T-helper 17 cell (primary cell): ENCODE results near the gene PLCB1. TPM values are rescaled to one million over a fixed set of nuclear protein-coding genes. Genes with fewer than 3 reads are reported as not detected.
"Not testable (repeated sequence)": the region's sequence is repeated elsewhere in the genome, so short reads cannot be mapped to it uniquely, and the experiment has no call there.

ENCODE experiments used
- ATAC-seq: fragments of 150-1000 bp; cut with Tn5 transposase; 2 replicates; pipeline ENCODE4 v1.10.0; 2021; ENCODE audit warnings: mild to moderate bottlenecking, moderate library complexity
- DNase-seq, 3 donors: peaks; one replicate each; pipeline versions ENCODE4 v3.0.0 to v3.0.0-alpha.2; 2020 to 2021
- H3K9me3 ChIP-seq: one replicate; pipeline ENCODE4 v1.7.0; 2013; ENCODE audit warnings: low read length, mild to moderate bottlenecking; ENCODE audit not compliant: control insufficient read depth, poor library complexity, severe bottlenecking
- H3K27ac Mint-ChIP-seq: one replicate; pipeline ENCODE4 v1.8.0; 2022; ENCODE audit warnings: mild to moderate bottlenecking, moderate library complexity, mixed read lengths
- H3K27me3 Mint-ChIP-seq: one replicate; pipeline ENCODE4 v1.8.0; 2022; ENCODE audit warnings: mixed read lengths
- H3K36me3 Mint-ChIP-seq: one replicate; pipeline ENCODE4 v1.8.0; 2022; ENCODE audit warnings: low read depth, mixed read lengths
- H3K4me1 Mint-ChIP-seq: one replicate; pipeline ENCODE4 v1.8.0; 2022; ENCODE audit warnings: mild to moderate bottlenecking, mixed read lengths
- H3K4me3 Mint-ChIP-seq: one replicate; pipeline ENCODE4 v1.8.0; 2022; ENCODE audit warnings: mild to moderate bottlenecking, moderate library complexity, mixed read lengths
- total RNA-seq, 4 donors: library from RNA in 2 of 4; stranded (reverse) in 2 of 4; gene quantifications; one replicate each; pipeline ENCODE4 v1.2.3 and lab custom pipeline; 2022 to 2026

The PLCB1 gene
- total RNA-seq, 2 donors from 2014 or later, result 19.1 to 23.1 TPM

DNA sequence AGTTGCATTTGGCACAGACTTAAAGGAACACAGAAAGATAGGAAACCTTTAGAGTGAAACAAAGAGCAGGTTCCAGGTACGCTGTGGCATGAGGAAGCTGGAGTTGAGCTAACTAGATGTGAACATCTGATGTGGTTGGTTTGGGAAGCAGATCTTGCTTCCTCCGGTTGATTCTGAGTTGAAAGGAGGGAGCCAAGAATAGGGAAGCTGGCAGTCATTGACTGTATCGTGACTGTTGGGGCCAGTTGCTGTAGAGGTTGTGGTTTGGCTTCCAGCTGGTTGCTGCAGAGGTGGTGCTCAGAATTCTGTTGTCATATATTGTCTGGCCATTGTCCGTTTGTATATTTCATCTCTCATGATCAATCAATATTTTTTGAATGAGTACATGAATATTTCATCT, 325.9 kb downstream of the PLCB1 start:
- DNase-seq (no peak), ATAC-seq (no peak)
- H3K27ac Mint-ChIP-seq, result no peak overlapping the region
- no peaks in the 10 kb centered on the region for H3K4me1 Mint-ChIP-seq
- H3K27me3 Mint-ChIP-seq, result no peaks in the 10 kb centered on the region
- H3K4me3 Mint-ChIP-seq, result no peak overlapping the region
- no peaks in the 10 kb centered on the region for H3K9me3 ChIP-seq
- H3K36me3 Mint-ChIP-seq, result no peaks in the 10 kb centered on the region

DNA sequence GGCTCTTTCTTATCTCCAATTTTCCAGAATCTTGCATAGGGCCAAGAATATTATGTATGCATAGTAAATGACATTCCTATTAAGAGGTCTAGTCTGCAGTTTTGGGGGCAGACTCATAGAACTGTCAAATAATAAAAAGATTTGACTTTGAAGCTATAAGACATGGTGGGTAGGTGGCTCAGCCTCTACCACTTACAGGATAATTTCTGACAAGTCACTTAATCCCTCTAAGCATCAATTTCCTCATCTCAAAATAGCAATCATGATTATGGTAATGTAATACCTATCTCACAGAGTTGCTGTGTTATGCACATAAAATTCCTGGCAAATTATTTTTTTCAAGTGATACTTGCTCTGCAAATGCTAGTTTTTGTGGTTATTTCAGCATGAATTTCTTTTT, 329.1 kb downstream of the PLCB1 start:
- no peaks in the 10 kb centered on the region for H3K36me3 Mint-ChIP-seq
- no peak for DNase-seq
- no peaks in the 10 kb centered on the region for H3K9me3 ChIP-seq
- no peaks in the 10 kb centered on the region for H3K4me1 Mint-ChIP-seq
- H3K4me3 Mint-ChIP-seq, result no peak overlapping the region
- no peak overlapping the region for H3K27ac Mint-ChIP-seq
- no peak for ATAC-seq
- no peaks in the 10 kb centered on the region for H3K27me3 Mint-ChIP-seq

DNA sequence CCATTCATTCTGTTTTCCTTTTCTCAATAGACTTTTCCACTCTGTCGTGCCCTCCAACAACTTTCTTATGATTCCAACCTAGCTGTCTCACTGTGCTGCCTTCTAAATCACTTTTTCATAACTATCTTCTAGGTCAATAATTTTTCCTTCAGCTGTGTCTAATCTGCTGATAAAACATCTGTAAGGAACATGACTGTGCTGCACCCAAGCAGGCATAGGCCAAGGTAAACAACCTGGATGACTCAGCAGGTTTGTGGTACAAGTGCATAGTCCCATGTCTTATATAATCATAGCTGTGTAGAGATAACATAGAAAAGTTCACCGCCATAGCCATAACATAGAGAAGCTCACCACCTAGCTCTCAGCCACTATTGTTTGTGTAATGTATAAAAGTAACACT, 332.3 kb downstream of the PLCB1 start:
- no peaks in the 10 kb centered on the region for H3K9me3 ChIP-seq
- DNase-seq (no peak), ATAC-seq (no peak)
- no peaks in the 10 kb centered on the region for H3K36me3 Mint-ChIP-seq
- no peak overlapping the region for H3K4me3 Mint-ChIP-seq
- H3K4me1 Mint-ChIP-seq, result no peaks in the 10 kb centered on the region
- no peaks in the 10 kb centered on the region for H3K27me3 Mint-ChIP-seq
- H3K27ac Mint-ChIP-seq, result no peak overlapping the region

DNA sequence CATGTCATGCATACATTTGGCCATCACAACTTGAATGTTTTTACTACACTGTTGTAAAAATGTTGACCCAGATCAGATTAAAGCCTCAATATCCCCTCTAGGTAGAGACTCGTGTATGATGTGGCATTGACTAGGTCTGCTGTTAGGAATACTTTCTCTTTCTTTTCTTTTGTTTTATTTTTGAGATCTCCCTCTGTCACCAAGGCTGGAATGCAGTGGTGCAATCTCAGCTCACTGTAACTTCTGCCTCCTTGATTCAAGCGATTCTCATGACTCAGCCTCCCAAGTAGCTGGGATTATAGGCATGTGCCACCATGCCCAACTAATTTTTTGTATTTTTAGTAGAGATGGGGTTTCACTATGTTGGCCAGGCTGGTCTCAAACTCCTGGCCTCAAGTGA, 334.7 kb downstream of the PLCB1 start:
- not testable (repeated sequence) for H3K4me3 Mint-ChIP-seq, H3K36me3 Mint-ChIP-seq, H3K9me3 ChIP-seq, ATAC-seq, H3K27ac Mint-ChIP-seq, DNase-seq, H3K27me3 Mint-ChIP-seq, H3K4me1 Mint-ChIP-seq

DNA sequence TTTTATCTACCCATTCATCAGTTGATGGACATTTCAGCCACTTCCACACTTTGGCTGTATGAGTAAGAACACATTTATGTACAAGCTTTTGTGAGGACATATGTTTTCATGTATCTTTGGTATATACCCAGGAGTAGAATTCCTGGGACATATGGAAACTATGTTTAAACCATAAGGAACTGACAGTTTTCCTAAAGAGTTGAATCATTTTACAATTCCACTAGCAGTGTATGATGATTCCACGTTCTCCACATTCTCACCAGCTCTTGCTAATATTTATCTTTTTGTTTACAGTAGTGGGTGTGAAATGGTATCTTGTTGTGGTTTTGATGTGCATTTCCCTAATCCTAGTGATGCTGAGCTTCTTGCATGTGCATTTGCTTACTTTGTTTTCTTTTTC, 338.1 kb downstream of the PLCB1 start:
- Mint-ChIP-seq H3K4me1 (peaks cover 2% of the 10 kb centered on the region), H3K4me3 (no peak overlapping the region), H3K27me3 (no peaks in the 10 kb centered on the region), H3K36me3 (no peaks in the 10 kb centered on the region), H3K27ac (no peak overlapping the region)
- ATAC-seq (no peak), DNase-seq (no peak)
- H3K9me3 ChIP-seq, result no peaks in the 10 kb centered on the region

DNA sequence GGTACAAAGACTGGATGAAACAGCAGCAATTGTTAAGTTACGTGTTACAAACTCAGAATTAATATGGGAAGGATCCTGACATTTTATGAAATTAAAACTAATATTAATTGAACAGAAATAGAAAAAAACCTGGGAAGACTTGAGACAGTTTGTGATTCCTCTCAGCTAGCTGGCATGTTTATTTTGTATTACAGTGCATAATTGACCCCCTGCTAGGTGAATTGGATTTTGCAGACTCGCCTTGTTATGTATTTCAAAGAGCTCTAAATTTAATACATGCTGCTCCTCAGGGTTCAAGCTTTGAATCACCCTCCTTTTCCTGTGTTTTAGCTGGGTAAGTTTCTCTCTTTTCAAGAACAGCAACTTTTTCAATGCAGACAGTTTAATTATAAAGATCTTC, 339.4 kb downstream of the PLCB1 start:
- DNase-seq (no peak), ATAC-seq (no peak)
- Mint-ChIP-seq H3K36me3 (no peaks in the 10 kb centered on the region), H3K27ac (no peak overlapping the region), H3K4me1 (peaks cover 2% of the 10 kb centered on the region), H3K27me3 (no peaks in the 10 kb centered on the region), H3K4me3 (no peak overlapping the region)
- no peaks in the 10 kb centered on the region for H3K9me3 ChIP-seq

DNA sequence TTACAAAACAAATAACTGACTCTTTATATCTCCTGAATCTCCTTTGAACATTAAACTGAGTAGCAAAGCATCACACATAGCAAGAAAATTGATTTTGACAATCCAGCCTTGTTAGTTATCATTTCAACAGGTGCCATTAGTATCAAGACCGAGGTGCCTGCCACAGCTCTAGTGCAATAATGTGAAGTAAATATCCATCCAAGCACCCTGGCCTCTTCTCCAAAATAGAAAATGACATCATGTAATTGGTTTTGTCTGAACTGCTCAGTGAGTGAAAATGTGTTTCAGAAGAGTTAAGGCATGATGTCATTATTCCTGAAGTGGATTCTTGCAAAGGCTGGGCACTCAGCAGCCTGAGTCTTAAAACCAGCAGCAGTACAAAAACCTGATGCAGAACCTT, 341.4 kb downstream of the PLCB1 start:
- H3K27ac Mint-ChIP-seq, result no peak overlapping the region
- H3K9me3 ChIP-seq, result no peaks in the 10 kb centered on the region
- ATAC-seq, result no peak
- no peak for DNase-seq
- no peak overlapping the region for H3K4me3 Mint-ChIP-seq
- H3K27me3 Mint-ChIP-seq, result no peaks in the 10 kb centered on the region
- no peaks in the 10 kb centered on the region for H3K36me3 Mint-ChIP-seq
- H3K4me1 Mint-ChIP-seq, result peaks cover 2% of the 10 kb centered on the region

DNA sequence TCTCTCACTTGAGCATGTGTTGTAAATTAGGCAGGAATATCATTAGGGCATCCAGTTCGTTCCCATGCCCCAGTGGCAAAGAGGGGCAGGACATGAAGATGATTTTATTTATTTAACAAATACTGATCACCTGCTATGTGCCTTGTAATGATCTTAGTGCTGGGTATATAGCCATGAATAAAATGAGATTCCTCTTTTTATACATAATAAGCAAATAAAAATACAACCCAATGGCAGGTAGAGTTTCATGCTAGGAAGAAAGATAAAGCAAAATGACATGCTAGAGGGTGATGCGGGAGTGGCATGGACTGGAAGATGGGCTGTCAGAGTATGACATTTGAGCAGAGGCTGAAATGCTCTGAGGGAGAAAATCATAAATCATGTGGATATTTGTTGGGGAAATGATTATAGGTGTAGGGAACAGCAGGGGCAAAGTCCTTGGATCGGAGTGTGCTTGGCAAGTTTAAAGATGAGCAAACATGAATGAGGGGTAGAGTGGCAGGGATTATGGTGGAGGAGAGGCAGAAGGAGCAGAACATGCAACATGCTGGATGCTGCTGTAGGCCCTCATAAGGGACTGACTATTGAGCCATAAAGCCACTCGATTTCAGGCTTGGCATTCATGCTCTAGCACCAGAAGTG, 342.1 kb downstream of the PLCB1 start:
- Mint-ChIP-seq H3K4me1 (peaks cover 2% of the 10 kb centered on the region), H3K36me3 (no peaks in the 10 kb centered on the region), H3K4me3 (no peak overlapping the region), H3K27me3 (no peaks in the 10 kb centered on the region), H3K27ac (no peak overlapping the region)
- ATAC-seq, result no peak
- no peaks in the 10 kb centered on the region for H3K9me3 ChIP-seq
- DNase-seq, result no peak

DNA sequence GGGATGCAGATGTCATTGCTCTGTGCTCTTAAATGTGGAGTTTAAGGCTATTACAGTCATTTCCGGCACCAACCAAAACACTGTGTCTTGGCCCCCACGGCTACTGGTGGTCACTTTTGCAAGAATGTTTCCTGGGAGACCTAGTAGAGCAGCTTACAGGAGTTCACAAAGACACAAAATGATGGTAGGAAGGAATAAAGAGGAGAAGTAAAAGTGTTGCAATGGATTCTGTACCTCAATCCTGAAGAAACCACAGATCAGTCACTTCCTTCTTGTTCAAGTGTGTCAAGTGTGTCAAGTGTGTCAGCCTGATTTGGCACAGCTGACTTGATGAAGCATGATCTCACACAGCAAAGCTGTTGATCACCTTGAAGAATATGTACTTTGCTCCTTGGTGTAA, 344.0 kb downstream of the PLCB1 start:
- H3K27me3 Mint-ChIP-seq, result no peaks in the 10 kb centered on the region
- ATAC-seq (no peak), DNase-seq (no peak)
- peaks cover 2% of the 10 kb centered on the region for H3K4me1 Mint-ChIP-seq
- no peaks in the 10 kb centered on the region for H3K36me3 Mint-ChIP-seq
- no peak overlapping the region for H3K4me3 Mint-ChIP-seq
- H3K9me3 ChIP-seq, result no peaks in the 10 kb centered on the region
- no peak overlapping the region for H3K27ac Mint-ChIP-seq

DNA sequence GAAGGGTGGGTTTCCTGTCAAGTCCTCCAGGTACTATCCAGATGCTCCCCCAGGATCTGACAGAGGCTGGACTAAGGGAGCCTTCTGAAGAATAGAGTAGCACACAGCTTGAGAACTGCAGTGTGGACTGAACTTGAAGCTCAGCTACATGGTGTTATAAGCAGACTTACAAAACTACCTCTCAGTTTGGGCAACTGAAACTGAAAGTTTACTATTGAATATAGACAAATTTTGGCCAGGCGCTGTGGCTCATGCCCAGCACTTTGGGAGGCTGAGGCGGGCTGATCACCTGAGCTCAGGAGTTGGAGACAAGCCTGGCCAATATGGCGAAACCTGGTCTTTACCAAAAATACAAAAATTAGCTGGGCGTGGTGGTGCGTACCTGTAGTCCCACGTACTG, 348.5 kb downstream of the PLCB1 start:
- H3K27ac Mint-ChIP-seq, result no peak overlapping the region
- ATAC-seq (no peak), DNase-seq (no peak)
- H3K36me3 Mint-ChIP-seq, result no peaks in the 10 kb centered on the region
- H3K27me3 Mint-ChIP-seq, result no peaks in the 10 kb centered on the region
- no peaks in the 10 kb centered on the region for H3K4me1 Mint-ChIP-seq
- H3K9me3 ChIP-seq, result no peaks in the 10 kb centered on the region
- no peak overlapping the region for H3K4me3 Mint-ChIP-seq

DNA sequence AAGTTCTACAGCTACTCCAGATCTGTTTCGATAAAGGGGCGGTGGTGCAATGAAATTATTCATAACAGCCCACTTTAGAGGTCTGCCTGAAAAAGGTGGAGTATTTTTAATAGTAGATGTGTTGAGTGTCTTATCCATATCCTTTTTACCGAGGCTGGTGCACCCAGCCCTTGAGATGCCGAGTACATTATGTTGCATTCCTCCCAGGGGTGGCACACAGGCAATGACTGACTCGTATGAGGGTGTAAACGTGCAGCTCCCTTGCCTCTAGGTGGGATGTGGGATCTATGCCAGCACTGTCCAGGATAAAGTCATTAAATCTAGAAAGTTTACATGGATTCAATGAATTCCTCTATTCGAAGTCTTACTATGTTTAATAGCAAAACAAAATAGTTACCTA, 355.6 kb downstream of the PLCB1 start:
- Mint-ChIP-seq H3K27me3 (no peaks in the 10 kb centered on the region), H3K36me3 (no peaks in the 10 kb centered on the region), H3K4me1 (peaks cover 8% of the 10 kb centered on the region), H3K4me3 (no peak overlapping the region), H3K27ac (no peak overlapping the region)
- no peaks in the 10 kb centered on the region for H3K9me3 ChIP-seq
- ATAC-seq (no peak), DNase-seq (no peak)

DNA sequence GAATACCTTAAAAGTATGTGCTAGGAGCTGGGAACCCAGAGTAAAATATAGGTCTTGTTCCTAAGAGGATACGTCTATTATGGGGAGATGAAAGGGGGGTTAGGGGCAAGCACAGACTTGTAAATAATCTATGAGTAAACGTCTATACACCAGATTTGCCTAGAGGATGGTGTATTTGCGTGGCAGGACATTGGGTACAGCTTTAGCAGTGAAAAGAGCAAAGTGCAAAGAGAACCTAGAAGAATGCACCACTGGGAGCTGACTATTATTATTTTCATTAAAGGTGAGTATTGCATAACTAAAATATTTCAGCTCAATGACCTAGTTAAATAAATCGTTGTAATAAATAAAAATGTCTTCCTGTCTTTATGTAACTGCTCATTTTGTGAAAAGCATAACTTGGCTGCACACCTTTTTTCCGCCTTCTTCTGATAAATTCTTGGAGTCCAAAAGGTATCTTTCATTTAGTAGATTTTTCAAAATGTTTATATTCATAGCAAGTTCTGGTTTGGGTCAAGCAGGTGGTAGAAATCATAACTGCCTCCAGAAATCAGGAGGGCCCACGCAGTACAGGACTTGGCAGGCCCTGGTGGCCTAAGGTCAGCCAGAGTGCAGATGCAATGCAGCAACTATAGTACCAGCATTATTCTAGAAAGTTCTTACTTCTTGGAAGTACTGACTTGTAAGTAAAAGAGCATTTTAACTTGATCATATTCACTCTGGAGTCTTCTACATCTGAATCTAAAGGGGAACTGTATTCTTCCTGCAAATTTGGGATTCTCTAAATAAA, 357.2 kb downstream of the PLCB1 start:
- H3K9me3 ChIP-seq, result no peaks in the 10 kb centered on the region
- no peak overlapping the region for H3K27ac Mint-ChIP-seq
- no peaks in the 10 kb centered on the region for H3K27me3 Mint-ChIP-seq
- no peaks in the 10 kb centered on the region for H3K36me3 Mint-ChIP-seq
- peaks cover 8% of the 10 kb centered on the region for H3K4me1 Mint-ChIP-seq
- H3K4me3 Mint-ChIP-seq, result no peak overlapping the region
- no peak for DNase-seq
- ATAC-seq, result no peak

DNA sequence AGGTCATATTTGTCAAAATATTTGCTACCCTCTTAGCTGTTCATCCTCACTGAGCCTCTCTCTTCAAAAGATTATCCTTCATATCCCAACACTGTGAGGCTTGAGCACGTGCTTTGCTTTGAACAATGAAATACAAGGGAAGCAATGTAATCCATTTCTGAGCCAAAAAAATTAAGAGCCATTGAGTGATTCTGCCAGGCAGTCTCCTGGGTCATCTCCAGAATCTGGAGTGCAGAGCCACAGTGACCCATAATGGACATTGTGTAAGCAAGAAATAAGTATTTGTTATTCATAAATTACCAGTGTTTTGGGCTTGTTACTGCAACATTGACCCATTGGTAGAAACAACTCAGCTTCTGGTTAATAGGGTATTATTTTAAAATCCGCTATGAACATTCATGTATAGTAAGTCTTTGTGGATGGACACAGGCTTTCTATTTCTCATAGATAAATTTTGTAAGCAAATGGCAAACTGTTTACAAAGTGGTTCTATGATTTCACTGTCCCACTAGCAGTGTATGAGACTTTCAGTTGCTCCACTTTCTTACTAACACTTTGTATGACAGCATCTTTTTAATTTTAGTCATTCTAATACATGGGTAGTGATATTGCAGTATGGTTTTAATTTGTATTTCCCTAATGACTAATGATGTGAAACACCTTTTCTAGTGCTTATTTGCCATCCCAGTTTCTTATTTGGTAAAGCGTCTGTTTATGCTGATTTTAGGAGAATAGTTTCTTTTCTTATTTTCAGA, 358.2 kb downstream of the PLCB1 start:
- Mint-ChIP-seq H3K4me1 (peaks cover 8% of the 10 kb centered on the region), H3K27ac (no peak overlapping the region), H3K27me3 (no peaks in the 10 kb centered on the region), H3K4me3 (no peak overlapping the region), H3K36me3 (no peaks in the 10 kb centered on the region)
- no peaks in the 10 kb centered on the region for H3K9me3 ChIP-seq
- ATAC-seq (no peak), DNase-seq (no peak)
